GM19467 (cell line): Measurements from ENCODE around the gene IBTK.
A peak's percentile ranks its signal among the peaks of the same experiment; 100 is the strongest.
"Not testable (repeated sequence)": the region's sequence is repeated elsewhere in the genome, so short reads cannot be mapped to it uniquely, and the experiment has no call there.

ENCODE experiments used
- ATAC-seq: cut with Tn5 transposase; IDR thresholded peaks from one replicate; pipeline ENCODE4 v1.9.1; 2021; ENCODE audit warnings: mild to moderate bottlenecking, moderate library complexity; ENCODE audit not compliant: unreplicated experiment

Gene IBTK

GRCh38 chr6:82182756-82183155 is 64.8 kb downstream of the IBTK start:
- no peak for ATAC-seq

- ATAC-seq: no peak
These were observed 68.1 kb downstream of the IBTK start for GRCh38 chr6:82179415-82179814.

- ATAC-seq: no peak
These were observed 68.8 kb downstream of the IBTK start for GRCh38 chr6:82178759-82179112.

- no peak for ATAC-seq
These were observed 69.3 kb downstream of the IBTK start for GRCh38 chr6:82178077-82178758.

- ATAC-seq: no peak
These were observed 70.9 kb downstream of the IBTK start for GRCh38 chr6:82176616-82177015.

GRCh38 chr6:82172594-82172993 is 75.0 kb downstream of the IBTK start:
- no peak for ATAC-seq

GRCh38 chr6:82169138-82169876 is 78.2 kb downstream of the IBTK start:
- no peak for ATAC-seq

- no peak for ATAC-seq
These were observed 81.1 kb downstream of the IBTK start for GRCh38 chr6:82166493-82166892.

- no peak for ATAC-seq
These were observed 87.1 kb downstream of the IBTK start for GRCh38 chr6:82160255-82160990.

GRCh38 chr6:82152786-82153185 is 94.8 kb downstream of the IBTK start:
- not testable (repeated sequence) for ATAC-seq

- not testable (repeated sequence) for ATAC-seq
These were observed 96.4 kb downstream of the IBTK start for GRCh38 chr6:82151147-82151546.

GRCh38 chr6:82145926-82146452 is 101.6 kb downstream of the IBTK start:
- no peak for ATAC-seq

- no peak for ATAC-seq
These were observed 102.6 kb downstream of the IBTK start for GRCh38 chr6:82144852-82145340.

- peak; percentile 88 for ATAC-seq
These were observed 103.3 kb downstream of the IBTK start for GRCh38 chr6:82144007-82144851.

- no peak for ATAC-seq
These were observed 104.5 kb downstream of the IBTK start for GRCh38 chr6:82143041-82143481.

GRCh38 chr6:82142524-82142923 is 105.0 kb downstream of the IBTK start:
- no peak for ATAC-seq

GRCh38 chr6:82138075-82138791 is 109.3 kb downstream of the IBTK start:
- ATAC-seq: no peak

GRCh38 chr6:82131441-82131840 is 116.1 kb downstream of the IBTK start:
- ATAC-seq: no peak

- ATAC-seq: no peak
These were observed 117.7 kb downstream of the IBTK start for GRCh38 chr6:82129797-82130196.

GRCh38 chr6:82128973-82129372 is 118.6 kb downstream of the IBTK start:
- not testable (repeated sequence) for ATAC-seq
